GM19023 (cell line): ENCODE measurements around the gene GTPBP3.

Experiments
- ATAC-seq: cut with Tn5 transposase; IDR thresholded peaks from one replicate; pipeline ENCODE4 v1.9.1; 2021; ENCODE audit warnings: mild to moderate bottlenecking, moderate library complexity; ENCODE audit not compliant: unreplicated experiment

Gene GTPBP3

DNA sequence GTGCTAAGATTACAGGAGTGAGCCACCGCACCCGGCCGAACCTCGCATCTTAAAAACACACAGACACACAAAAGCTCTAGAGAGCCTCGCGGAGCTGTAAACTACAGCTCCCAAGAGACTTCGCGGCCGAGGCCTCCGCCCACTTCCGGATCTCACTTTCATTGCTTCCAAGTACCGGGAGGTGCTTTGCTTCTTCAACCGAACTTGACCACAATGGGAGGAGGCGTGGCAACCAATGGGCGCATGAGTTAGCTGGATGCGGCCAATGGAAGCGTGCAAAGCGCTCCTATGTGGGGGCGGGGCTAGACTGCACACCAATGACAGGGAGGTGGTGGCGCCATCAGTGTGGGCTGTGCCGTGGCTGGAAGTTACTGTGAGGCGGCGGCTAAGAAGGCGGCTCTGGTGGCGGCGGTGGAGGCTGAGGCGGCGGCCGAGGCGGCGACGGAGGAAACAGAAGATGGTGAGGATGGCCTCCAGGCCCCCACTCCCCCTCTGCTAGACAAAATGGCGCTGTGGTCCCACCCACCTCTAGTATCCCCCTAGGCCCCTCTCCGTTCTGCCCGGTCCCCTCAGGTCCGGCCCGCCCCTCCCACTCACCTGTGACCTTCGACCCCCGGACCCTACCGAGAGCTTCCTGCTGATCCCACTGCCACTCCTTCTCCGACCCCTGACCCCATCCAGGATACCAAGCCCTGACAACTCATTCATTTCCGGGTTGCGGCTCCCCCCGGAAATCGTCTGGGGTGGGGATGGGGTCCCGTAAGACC lies 28.0 kb upstream of the GTPBP3 start, which contains the start of gene DDA1:
DDA1 (plus strand) TSS at position 366 of the 767 bp plus-strand sequence; CDS start at position 458, 92 bp downstream.
- ATAC-seq: peak; percentile 67

DNA sequence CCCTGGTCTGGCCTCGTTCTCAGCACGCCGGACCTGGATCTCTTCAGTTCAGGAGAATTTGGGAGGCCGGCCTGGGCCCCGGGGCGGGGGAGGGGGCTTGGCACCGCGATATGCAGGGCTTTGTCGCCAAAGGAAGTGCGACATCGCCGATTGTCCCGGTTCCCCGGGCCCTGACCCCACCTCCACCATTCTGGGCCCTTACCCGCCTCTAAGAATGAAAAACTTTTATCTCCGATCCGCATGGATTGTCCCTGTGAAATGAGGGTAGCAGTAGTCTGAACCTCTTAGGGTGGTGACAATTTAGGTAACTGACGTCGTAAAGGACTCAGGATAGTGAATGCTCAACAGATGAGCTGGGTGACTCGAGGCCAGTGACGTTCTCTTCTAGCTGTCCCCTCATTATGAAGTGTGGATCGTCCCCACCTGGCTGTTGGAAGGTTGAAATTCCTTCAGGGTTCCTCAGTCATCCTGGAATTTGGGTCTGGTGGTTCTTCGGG lies 27.3 kb upstream of the GTPBP3 start:
- ATAC-seq: no peak

DNA sequence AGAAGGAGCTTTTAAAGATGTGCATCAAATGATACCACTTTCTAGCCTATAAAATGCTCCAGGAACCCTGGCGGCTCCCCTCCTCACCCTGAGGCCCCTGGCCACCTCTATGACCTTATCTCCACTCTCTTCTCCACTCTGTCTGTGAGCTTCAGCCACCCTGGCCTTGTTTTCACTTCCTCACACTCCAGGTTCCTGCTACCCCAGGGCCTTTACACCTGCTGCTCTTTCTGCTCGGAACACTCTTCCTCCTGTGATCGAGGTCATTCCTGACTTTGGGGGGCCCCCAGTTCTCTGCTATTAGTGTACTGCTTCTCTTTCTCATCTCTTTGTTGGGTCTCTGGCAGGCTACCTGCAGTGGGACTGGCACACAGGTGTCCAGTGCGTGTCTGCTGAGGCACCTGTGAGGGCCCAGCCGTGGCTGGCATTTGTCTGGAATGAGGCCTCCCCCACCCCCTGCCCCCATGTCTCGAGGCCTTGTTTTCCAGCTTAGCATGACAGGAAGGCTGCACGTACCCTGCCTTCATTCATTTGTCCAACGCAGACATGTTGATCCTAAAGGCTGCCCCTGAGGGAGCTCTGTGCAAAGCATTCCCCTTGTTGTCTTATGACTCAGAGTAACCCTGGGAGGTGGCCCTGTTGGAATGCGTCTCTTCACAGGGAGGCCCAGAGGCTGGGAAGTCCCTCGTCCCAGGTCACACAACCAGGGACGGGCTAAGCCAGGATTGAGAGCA lies 25.7 kb upstream of the GTPBP3 start:
- ATAC-seq: no peak

DNA sequence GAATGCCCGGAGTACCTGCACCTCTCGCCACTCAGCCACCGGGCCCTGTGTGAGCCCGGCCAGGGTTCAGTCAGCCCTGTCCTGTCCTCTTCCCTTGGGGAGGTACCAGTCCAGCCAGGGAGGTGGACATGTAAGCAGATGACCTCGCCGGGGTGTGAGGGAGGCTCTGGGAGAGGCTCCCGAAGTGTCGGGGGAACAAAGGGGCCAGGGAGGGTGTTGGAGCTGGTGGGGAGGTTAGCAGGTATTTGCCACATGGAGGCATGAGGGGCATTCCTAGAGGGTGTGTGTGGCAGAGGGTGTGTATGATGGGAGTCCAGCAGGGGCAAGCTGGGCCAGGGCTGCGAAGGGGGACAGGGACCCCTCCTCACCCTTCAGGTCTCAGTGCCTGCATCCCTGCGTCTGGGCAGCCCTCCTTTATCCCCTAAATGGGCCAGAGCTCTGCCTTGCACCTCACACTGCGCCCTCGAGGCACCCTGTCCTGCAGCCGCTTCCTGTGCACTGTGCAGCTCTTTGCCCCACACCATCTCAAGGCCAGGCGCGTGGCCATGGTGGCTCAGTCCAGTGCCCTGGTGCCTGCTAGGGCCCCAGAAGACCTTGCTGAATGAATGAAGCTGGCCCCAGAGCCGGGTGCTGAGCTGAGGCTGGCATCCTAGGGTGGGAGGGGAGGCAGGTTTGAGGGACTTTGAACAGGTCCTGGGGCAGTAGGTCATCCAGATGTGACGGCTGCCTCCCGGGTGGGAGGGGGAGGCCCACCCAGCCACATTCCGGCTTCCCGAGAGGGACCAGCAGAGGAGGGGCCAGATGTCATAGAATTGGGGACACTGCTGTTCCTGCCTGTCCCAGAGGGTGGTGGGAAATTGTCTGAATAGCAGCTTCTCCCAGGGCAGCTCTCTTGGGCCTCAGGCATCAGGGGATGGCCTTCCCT lies 24.9 kb upstream of the GTPBP3 start:
- ATAC-seq: no peak

DNA sequence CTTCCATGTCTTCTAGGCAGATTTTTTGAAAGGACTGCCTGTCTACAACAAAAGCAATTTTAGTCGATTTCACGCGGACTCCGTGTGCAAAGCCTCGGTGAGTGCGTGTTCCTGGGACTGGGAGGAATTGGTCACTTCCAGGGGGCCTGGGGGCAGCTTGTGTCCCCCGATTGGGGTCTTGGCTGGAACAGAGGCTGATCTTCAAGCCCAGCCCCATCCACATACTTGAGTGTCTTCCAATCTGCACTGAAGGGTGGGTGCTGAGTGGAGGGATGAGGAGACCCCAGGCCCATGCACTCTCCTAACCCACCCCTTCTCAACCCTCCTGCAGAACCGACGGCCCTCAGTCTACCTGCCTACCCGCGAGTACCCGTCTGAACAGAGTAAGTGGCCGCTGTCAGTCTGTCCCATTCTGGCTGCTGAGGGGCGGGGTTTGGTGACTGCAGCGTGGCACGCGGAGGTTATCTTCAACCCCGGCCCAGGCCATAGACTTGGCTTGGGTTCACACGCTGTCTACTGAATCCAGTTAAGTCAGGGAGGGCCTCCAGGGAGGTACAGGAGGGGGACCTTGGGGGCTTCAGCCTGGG lies 23.3 kb upstream of the GTPBP3 start:
- no peak for ATAC-seq

DNA sequence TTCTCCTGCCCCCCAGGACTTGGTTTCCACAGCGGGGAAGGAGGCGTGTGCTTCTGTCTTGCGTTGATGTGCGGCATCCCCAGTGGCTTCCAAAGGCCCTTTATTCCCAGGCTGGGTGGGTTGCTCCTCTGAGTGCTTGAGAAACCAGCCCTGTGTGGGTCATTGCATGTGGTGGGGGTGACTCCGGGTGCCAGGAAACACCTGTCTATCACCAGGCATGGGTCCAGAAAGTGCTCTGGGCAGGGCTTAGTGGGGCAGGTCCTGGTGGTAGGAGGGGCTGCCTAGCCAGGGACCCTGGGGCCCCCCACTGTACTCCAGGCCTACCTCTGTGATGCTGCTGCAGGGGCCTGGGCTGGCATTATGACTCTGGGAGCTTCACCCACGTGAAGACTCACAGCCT lies 18.4 kb upstream of the GTPBP3 start:
- no peak for ATAC-seq

DNA sequence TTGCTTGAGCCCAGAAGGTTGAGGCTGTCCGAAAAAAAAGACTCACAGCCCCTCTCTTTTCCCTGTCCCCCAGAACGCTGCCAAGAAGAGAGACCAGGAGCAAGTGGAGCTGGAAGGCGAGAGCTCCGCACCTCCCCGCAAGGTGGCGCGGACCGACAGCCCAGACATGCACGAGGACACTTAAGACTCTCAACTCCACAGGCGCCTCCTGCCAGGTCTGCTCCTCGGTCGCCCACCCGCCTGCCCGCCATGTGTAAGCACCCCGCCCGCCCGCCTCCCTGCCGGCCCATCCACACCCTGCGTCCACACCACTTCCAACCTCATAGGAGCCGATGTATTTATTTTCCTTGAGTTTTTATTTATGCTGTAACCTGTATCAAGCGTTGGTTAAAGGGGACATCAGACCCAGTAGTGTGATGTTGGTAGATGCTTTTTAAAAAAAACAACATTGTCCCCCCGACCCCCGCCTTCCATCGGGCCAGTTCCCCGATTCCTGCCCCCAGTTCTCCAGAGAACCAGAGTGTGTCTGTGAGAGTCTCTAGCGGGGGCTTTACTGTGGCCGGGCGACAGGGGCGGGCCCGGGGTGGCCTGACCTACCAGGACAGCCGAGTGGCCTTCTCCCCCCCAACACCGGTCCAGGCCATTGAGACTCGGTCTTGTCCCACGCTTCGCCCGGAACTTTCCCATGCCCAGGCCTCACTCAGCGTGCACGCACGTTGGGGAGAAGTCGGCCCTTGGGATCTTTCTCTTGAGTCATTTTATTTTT lies 17.7 kb upstream of the GTPBP3 start:
- no peak for ATAC-seq

DNA sequence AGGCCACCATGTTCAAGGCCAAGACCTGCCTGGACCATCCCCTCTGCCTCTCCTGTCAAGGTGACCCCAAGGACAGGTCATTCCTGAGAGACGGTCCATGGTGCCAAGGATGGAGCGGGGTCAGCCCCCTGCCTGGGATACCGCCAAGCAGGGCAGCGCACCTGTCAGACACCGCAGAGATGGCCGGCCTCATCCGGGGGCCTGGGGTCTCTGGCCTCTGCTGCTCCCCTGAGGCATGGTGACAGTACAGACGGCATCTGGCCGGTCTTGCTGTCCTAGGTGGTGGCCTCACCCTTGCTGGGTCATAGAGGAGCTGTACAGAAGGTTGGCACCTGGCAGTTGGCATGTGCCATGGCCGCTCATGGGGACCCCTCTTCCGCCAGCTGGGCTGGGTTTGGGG lies 16.9 kb upstream of the GTPBP3 start:
- no peak for ATAC-seq

DNA sequence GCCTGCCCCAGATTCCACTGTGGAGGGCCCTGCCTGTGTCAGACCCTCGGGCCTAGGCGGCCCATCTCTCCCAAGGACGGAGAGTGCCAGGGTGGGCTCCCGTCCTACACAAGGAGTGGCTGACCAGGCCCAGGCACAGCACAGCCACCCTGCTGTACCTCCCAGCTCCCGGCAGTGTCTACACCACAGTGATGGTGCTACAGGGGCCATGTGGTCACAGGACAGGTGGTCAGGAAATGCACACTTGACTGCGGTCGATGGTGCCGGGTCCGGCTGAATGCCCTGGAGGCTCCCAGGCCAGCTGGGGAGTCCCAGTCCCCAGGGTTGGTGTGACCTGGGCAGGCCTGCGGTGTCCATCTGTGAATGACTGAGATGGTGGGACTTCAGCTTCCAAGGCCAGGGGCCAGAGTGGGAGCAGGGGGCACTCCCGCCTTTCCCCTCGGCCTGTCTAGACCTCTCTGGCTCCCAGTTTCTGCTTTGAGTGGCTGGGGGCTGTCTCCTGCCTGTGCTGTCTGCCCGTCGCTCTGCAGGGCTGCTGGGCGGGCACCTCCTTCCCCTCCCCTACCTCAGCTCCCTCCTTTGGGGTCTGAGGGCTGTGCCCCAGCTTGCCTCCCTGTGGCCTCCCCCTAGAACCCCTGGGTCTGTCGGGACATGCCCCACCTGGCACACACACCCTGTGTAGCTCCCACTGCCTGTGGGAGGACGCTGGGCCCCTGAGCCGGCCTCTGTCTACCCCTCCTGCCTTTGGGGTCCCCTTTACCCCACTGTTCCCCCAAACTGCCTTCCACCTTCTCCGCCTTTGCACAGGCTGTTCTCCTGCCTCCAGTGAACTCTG lies 15.5 kb upstream of the GTPBP3 start:
- ATAC-seq: no peak

DNA sequence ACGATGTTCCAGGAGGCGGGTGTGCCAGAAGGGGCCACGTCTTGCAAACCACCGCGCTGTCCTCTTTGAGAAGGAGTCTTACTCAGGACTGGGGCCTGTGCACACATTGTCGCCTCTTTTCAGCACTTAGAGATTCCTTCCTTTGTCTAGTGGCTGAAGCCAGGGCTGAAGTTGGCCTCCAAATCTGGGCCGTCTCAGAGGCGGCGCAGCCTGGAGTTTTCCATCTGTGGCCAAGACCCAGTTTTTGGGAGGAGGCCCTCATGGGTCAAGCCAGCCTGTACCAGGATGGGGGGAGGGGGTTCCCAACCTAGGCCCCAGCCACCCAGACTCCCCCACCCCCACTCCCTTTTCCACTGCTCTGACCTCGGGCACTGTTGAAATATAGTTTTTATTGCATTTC lies 14.5 kb upstream of the GTPBP3 start:
- ATAC-seq: no peak

DNA sequence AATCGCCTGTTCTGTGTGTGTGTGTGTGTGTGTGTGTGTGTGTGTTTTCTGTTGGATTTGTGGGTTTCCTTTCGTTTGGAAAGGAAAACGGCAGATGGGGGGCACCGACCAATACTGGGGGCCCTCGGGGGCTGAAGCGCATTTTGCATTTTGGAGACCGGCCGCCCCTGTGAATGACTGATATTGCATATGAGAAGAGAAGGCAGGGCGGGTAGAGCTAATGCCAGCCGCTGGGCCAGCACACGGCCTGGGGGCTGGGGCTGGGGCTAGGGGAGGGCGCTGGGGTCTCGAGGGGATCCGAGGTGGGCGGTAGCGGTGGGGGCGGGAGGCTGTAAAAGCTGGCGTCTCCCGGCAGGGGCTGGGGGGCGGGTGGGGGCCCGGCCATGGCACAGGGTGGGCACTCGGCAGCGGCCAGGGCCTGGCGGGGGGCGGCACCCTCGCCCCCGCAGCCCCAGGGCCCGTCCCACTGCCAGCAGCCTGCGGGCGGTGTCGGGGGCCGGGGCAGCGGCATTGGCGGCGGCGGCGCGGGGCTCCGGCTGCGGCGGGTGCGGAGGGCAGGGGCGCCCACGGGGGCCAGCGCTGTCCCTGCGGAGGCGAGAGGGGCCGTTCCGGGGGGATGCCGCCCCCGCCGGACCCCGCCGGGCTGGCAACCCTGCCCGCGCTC lies 13.9 kb upstream of the GTPBP3 start:
- ATAC-seq: no peak

DNA sequence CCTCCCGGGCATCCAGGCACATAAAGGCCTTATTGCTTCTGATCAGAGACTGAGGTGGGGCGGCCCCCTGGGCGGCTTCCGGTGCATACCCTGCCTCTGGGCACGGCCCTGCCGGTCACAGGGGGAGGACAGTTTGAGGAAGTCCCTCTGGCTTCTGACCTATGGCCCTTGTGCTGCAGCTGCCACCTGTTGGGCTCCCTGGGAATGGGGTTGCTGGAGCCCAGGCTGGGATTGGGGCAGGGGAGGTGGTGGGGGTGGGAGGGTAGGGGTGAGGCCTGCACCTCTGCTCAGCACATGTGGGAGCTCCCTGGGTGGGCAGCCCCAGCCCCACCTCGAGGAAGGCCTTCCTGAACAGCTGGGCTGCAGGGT lies 13.4 kb upstream of the GTPBP3 start:
- ATAC-seq: no peak

DNA sequence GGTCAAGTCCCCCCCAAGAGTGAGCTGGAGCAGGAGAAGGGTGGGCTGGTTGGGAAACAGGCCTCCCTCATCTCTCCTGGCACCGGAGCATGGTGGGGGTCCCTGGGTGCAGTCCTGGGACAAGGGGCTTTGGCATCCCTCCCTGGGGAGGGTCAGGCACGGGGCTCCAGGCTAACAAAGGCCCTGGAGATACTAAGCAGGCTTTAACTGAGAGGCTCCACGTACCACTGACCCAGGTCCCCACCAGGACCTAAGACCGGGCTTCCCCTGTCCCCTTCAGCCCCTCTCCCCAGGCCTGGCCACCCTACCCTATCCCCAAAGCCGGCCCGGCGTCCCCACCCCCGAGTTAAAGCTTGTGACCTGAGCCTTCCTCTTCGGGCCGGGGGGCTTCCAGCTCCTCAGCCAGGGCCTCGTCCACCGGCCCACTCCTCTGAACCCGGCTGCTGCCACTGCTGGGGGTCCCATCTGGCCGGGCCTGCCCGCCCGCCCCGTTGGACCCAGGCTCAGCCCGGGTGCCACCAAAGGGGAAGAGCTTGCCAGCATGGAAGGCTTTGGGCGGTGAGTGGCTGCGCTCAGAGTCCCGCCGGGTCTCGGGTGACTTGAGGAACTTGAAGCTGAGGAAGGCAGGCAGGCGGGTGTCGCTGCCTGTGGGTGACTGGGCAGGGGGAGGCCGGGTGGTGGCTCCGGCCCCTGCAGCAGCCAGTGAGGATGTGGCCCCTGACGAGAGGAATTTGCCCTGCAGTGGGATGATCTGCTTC lies 12.8 kb upstream of the GTPBP3 start:
- no peak for ATAC-seq

DNA sequence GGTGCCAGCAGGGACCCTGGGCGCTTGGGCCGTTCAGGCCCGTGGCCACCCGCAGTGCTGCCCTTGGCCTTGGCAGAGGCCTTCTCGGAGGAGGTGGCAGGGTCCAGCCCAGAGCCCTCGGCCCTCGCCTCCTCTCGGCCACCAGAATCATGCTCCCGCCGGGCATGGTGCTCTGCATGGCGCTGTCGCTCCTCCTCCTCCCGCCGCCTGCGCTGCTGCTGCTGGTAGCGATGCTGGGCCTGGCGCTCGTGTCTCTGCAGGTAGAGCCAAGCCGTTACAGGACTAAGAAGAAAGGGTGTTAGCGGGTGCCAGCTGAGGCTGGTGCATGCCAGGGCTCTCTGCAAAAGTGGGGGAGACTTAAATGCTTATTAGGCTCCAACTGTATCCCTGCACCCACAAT lies 12.2 kb upstream of the GTPBP3 start:
- ATAC-seq: no peak

DNA sequence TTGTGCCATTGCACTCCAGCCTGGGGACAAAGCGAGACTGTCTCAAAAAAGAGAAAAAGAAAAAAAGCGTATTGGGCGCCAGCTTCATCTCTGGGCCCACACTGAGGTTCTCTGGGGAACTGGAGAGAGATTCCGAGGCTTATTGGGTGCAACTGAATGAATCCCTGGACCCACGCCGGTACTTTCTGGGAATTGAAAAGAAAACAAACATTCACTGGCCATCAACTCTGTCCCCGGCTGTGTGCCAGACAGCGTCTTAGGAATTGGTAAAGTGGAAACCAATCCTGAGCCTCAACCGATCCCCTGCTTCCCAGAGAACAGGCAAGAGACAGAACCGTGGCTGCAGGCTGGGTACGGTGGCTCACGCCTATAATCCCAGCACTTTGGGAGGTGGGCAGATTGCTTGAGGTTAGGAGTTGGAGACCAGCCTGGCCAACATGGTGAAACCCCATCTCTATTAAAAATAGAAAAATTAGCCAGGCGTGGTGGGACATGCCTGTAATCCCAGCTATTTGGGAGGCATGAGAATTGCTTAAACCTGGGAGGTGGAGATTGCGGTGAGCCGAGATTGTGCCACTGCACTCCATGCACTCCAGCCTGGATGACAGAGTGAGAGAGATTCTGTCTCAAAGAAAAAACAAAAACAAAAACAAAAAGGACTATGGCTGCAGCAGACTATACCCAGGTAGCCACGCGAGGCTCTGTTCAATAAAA lies 11.3 kb upstream of the GTPBP3 start:
- no peak for ATAC-seq

DNA sequence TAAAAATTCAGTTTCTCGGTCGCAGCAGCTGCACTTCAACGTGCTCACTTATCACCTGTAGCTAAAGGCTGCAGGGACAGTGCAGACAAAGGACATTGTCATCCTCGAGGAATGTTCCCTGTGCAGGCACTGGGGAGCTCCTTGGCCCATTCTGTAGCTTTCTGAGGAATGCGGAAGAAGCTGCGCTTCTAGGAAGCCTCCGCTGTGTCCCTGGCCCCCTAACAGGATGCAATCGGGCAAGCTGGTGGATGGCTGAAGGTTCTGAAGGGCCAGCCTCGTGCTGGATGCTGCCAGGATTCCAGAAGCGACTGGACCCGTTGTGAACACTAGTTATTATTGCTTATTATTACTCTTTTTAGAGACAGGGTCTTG lies 10.8 kb upstream of the GTPBP3 start:
- no peak for ATAC-seq

DNA sequence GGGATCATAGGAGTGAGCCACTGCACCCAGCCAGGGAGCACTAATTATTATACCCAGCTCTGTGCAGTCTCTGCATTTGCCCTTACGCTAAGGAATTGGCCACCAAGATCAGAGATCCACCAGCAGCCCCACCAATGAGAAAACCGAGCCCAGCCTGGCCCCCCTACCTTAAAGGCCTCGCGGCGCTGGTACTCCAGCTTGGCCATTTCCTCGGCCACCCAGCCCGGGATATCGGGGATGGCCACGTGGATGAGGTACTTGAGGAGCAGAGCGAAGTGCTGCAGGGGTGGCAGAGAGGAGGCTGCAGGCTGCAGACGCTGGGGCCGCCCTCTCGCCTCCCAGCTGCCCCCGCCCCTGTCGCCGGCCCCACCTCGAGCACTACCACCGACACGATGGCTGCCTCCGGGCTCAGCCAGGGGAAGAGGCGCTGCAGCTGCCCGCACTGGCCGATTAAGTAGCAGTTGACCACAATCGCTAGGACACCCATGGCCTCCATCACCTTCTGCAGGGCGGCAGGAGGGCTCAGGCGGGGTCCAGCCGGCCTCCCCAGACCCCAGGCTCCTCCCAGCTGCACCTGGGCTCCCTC lies 10.2 kb upstream of the GTPBP3 start:
- ATAC-seq: no peak
